HFFc6 (cell line): ENCODE results near the gene STEAP3. TPM values are rescaled to one million over a fixed set of nuclear protein-coding genes. Genes with fewer than 3 reads are reported as not detected.

Experiments
- DNase-seq: peaks from one replicate; pipeline ENCODE4 v3.0.0-alpha.2; 2018
- H3K27ac Mint-ChIP-seq: 2 replicates; pipeline ENCODE4 v1.8.0; 2020; ENCODE audit warnings: mild to moderate bottlenecking, mixed read lengths
- H3K27me3 Mint-ChIP-seq: 2 replicates; pipeline ENCODE4 v1.8.0; 2021; ENCODE audit warnings: mild to moderate bottlenecking, moderate library complexity, mixed read lengths; ENCODE audit not compliant: insufficient read depth
- H3K36me3 Mint-ChIP-seq: 2 replicates; pipeline ENCODE4 v1.8.0; 2021; ENCODE audit warnings: low read depth, mixed read lengths
- H3K4me1 Mint-ChIP-seq: 2 replicates; pipeline ENCODE4 v1.8.0; 2020; ENCODE audit warnings: low read depth, mixed read lengths
- H3K4me3 Mint-ChIP-seq: 2 replicates; pipeline ENCODE4 v1.8.0; 2020; ENCODE audit warnings: mild to moderate bottlenecking, moderate library complexity, mixed read lengths
- H3K9me3 Mint-ChIP-seq: 2 replicates; pipeline ENCODE4 v1.8.0; 2020; ENCODE audit warnings: mild to moderate bottlenecking, mixed read lengths
- total RNA-seq, 6 experiments: library from RNA; stranded (reverse); fragmentation: NEBNext Ultra II Directional; extraction: Animal tissue kit (Norgen Biotek cat#: 25700); gene quantifications; 2 replicates in 1 of 6; 3 replicates in 5 of 6; pipeline ENCODE4 v1.2.3, GENCODE V29; 2021
- TF ChIP-seq, protein P1 (sequence below): fragments of 200-600 bp; sonication (generic); IDR thresholded peaks from 2 replicates; pipeline ENCODE4 v1.5.0; 2021; ENCODE audit warnings: antibody characterized with exemption, mild to moderate bottlenecking

Gene STEAP3
- total RNA-seq, 6 experiments from 2014 or later = 20.7 to 37.3 (median 30.9) TPM

DNA sequence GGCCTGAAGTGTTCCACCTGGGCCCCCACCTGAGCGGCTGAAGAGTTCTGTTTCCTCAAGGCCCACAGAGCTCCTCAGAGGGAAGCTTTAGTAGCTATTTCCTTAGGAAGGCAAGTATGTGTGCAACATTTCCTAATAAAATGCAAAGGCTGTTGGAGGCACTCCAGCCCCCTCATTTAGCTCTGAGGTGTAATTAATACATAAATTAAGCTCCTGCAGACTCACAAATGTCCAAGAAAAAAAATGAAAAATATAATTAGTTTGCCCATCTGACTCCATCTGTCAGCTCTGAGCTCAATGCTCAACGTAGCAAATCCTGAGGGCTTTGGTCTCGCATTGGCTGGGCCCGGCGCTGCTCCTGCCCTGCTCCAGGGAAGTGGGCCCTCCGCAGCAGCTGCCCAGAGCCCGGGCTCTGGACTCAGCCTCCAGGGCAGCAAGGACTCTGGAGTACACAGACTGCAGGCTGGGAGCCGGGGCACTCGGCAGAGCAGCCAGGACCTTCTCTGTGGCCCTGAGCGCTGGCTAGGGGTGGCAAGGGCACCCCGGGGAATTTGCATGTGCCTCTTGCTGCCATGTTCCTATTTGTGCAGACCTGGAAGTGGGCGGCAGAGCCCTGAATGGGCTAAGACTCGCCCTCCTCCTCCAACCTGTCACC, 41.7 kb upstream of the STEAP3 start:
- Mint-ChIP-seq H3K27ac (no peak overlapping the region), H3K4me3 (no peak overlapping the region), H3K36me3 (no peaks in the 10 kb centered on the region), H3K27me3 (peaks cover 9% of the 10 kb centered on the region), H3K9me3 (no peaks in the 10 kb centered on the region), H3K4me1 (peaks cover 22% of the 10 kb centered on the region)
- DNase-seq = no peak
- TF ChIP-seq, protein P1, sequence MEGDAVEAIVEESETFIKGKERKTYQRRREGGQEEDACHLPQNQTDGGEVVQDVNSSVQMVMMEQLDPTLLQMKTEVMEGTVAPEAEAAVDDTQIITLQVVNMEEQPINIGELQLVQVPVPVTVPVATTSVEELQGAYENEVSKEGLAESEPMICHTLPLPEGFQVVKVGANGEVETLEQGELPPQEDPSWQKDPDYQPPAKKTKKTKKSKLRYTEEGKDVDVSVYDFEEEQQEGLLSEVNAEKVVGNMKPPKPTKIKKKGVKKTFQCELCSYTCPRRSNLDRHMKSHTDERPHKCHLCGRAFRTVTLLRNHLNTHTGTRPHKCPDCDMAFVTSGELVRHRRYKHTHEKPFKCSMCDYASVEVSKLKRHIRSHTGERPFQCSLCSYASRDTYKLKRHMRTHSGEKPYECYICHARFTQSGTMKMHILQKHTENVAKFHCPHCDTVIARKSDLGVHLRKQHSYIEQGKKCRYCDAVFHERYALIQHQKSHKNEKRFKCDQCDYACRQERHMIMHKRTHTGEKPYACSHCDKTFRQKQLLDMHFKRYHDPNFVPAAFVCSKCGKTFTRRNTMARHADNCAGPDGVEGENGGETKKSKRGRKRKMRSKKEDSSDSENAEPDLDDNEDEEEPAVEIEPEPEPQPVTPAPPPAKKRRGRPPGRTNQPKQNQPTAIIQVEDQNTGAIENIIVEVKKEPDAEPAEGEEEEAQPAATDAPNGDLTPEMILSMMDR = no peak

DNA sequence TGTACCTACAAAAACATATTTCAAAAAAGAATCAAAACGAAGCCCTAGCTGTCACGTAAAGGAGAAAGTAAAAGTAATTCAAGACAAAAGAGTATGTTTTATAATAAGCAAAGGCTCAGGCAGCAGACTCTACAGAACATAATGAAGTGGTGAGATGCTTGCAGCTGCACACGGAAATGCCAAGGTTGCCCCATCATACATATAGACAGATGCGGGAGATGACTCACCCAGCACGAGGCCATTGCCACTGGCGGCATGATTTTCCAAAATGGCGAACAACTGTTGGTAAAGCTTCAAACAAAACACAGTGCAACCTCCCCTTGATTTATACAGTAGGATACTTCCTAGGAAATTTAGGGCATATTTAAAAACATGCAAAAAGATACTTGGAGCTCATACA, 39.1 kb upstream of the STEAP3 start:
- no peak for DNase-seq
- Mint-ChIP-seq H3K4me1 (peaks cover 14% of the 10 kb centered on the region), H3K27ac (no peak overlapping the region), H3K36me3 (no peaks in the 10 kb centered on the region), H3K27me3 (peaks cover 14% of the 10 kb centered on the region), H3K4me3 (no peak overlapping the region), H3K9me3 (no peaks in the 10 kb centered on the region)
- TF ChIP-seq, protein P1 = no peak

- Mint-ChIP-seq H3K27me3 (peaks cover 14% of the 10 kb centered on the region), H3K4me1 (peaks cover 20% of the 10 kb centered on the region), H3K9me3 (no peaks in the 10 kb centered on the region), H3K36me3 (peaks cover 5% of the 10 kb centered on the region; the same call in 1 of the 2 replicates), H3K4me3 (no peak overlapping the region), H3K27ac (no peak overlapping the region)
- TF ChIP-seq, protein P1 = no peak
- no peak for DNase-seq
Observed at GRCh38 chr2:119190321-119191111, 33.1 kb upstream of the STEAP3 start.

- Mint-ChIP-seq H3K36me3 (peaks cover 5% of the 10 kb centered on the region; the same call in 1 of the 2 replicates), H3K27me3 (peaks cover 6% of the 10 kb centered on the region), H3K4me1 (peaks cover 44% of the 10 kb centered on the region), H3K9me3 (no peaks in the 10 kb centered on the region), H3K4me3 (no peak overlapping the region), H3K27ac (no peak overlapping the region)
- TF ChIP-seq, protein P1 = no peak
- no peak for DNase-seq
Observed at GRCh38 chr2:119192893-119193292, 30.7 kb upstream of the STEAP3 start.

DNA sequence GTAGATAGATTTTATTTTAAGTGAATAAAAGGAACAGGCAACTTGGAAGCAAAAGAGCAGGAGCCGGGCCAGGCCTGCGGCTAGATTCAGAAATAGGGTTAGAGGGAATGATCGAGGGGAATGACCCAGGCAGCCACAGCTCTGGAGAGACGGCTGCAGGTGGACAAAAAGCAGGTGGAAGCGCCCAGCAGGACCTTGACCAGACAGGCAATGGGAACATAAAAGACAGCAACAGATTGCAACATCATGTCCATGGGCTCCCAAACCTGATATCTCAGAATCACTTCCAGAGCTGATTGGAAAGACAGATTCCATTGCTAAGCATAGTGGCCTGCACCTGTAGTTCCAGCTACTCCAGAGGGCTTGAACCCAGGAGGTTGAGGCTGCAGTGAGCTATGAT, 28.6 kb upstream of the STEAP3 start:
- TF ChIP-seq, protein P1 = no peak
- DNase-seq = no peak
- H3K27ac Mint-ChIP-seq = no peak overlapping the region
- H3K36me3 Mint-ChIP-seq = peaks cover 5% of the 10 kb centered on the region; the same call in 1 of the 2 replicates
- peaks cover 9% of the 10 kb centered on the region for H3K27me3 Mint-ChIP-seq
- peaks cover 57% of the 10 kb centered on the region for H3K4me1 Mint-ChIP-seq
- no peak overlapping the region for H3K4me3 Mint-ChIP-seq
- H3K9me3 Mint-ChIP-seq = no peaks in the 10 kb centered on the region
